HEK293T (cell line): ENCODE results near the gene KRTAP13-2.

Experiments
- CTCF ChIA-PET: fragments of 350-600 bp; formaldehyde crosslinking; extraction: SDS; loops from one replicate; lab custom pipeline; 2021; ENCODE audit warnings: antibody characterized with exemption, inconsistent platforms; lab: Yijun Ruan, JAX
- POLR2A ChIA-PET: fragments of 350-600 bp; formaldehyde crosslinking; extraction: SDS; loops from one replicate; lab custom pipeline; 2020; ENCODE audit warnings: antibody characterized with exemption, inconsistent platforms; lab: Yijun Ruan, JAX
- DNase-seq: peaks from one replicate; pipeline ENCODE4 v3.0.0; 2012; ENCODE audit warnings: mixed read lengths; ENCODE audit errors: extremely low spot score
- ARNT ChIP-seq: fragments of 450-650 bp; IDR thresholded peaks from 2 replicates; pipeline ENCODE4 v1.6.1; 2017; ENCODE audit warnings: mild to moderate bottlenecking
- BHLHE40 ChIP-seq: fragments of 450-650 bp; IDR thresholded peaks from 2 replicates; pipeline ENCODE4 v1.6.1; 2016; ENCODE audit warnings: mild to moderate bottlenecking, moderate library complexity, borderline replicate concordance
- CTBP1 ChIP-seq: fragments of 450-650 bp; IDR thresholded peaks from 2 replicates; pipeline ENCODE4 v1.6.1; 2016; ENCODE audit warnings: borderline replicate concordance
- ELF4 ChIP-seq: fragments of 450-650 bp; IDR thresholded peaks from 2 replicates; pipeline ENCODE4 v1.6.1; 2017; ENCODE audit warnings: antibody characterized with exemption
- FOXA1 ChIP-seq: fragments of 450-650 bp; IDR thresholded peaks from 2 replicates; pipeline ENCODE4 v1.6.1; 2016; ENCODE audit warnings: mild to moderate bottlenecking
- FOXK2 ChIP-seq: fragments of 450-650 bp; IDR thresholded peaks from 2 replicates; pipeline ENCODE4 v1.6.1; 2016; ENCODE audit warnings: mild to moderate bottlenecking
- FOXM1 ChIP-seq: fragments of 450-650 bp; IDR thresholded peaks from 2 replicates; pipeline ENCODE4 v1.6.1; 2017; ENCODE audit warnings: mild to moderate bottlenecking, borderline replicate concordance
- HDGF ChIP-seq: fragments of 450-650 bp; IDR thresholded peaks from 2 replicates; pipeline ENCODE4 v1.6.1; 2017; ENCODE audit warnings: antibody characterized with exemption, borderline replicate concordance
- L3MBTL2 ChIP-seq: fragments of 450-650 bp; conservative IDR thresholded peaks from 2 replicates; pipeline ENCODE4 v1.6.1; 2016; ENCODE audit warnings: mild to moderate bottlenecking
- LEF1 ChIP-seq: fragments of 450-650 bp; IDR thresholded peaks from 2 replicates; pipeline ENCODE4 v1.6.1; 2017; ENCODE audit warnings: mild to moderate bottlenecking, borderline replicate concordance
- NFRKB ChIP-seq: fragments of 450-650 bp; IDR thresholded peaks from 2 replicates; pipeline ENCODE4 v1.6.1; 2016; ENCODE audit warnings: mild to moderate bottlenecking, moderate library complexity
- PKNOX1 ChIP-seq: fragments of 450-650 bp; IDR thresholded peaks from 2 replicates; pipeline ENCODE4 v1.6.1; 2016
- SP1 ChIP-seq: fragments of 450-650 bp; IDR thresholded peaks from 2 replicates; pipeline ENCODE4 v1.6.1; 2017
- SUZ12 ChIP-seq: fragments of 450-650 bp; IDR thresholded peaks from 2 replicates; pipeline ENCODE4 v1.6.1; 2016; ENCODE audit warnings: mild to moderate bottlenecking
- TARDBP ChIP-seq: fragments of 450-650 bp; IDR thresholded peaks from 2 replicates; pipeline ENCODE4 v1.6.1; 2016
- ZNF384 ChIP-seq: fragments of 450-650 bp; IDR thresholded peaks from 2 replicates; pipeline ENCODE4 v1.6.1; 2016

KRTAP13-2 gene

GRCh38 chr21:30372139-30372770, at the start of gene KRTAP13-2:
KRTAP13-2 (minus strand) TSS chr21:30372271; CDS start chr21:30372213, 58 bp downstream.
- TF ChIP-seq BHLHE40 (no peak), CTBP1 (no peak), ARNT (no peak), SUZ12 (no peak), SP1 (no peak)
- DNase-seq = no peak
- POLR2A ChIA-PET = no interaction called here
- CTCF ChIA-PET = no interaction called here

GRCh38 chr21:30415993-30416392, 43.9 kb upstream of the KRTAP13-2 start:
- POLR2A ChIA-PET = no interaction called here
- CTCF ChIA-PET = no interaction called here
- TF ChIP-seq ARNT (no peak), LEF1 (no peak), L3MBTL2 (no peak), HDGF (no peak), FOXK2 (no peak), ZNF384 (no peak), PKNOX1 (no peak), FOXM1 (no peak), SP1 (no peak), NFRKB (no peak)

GRCh38 chr21:30408782-30409494, 36.9 kb upstream of the KRTAP13-2 start:
- CTCF ChIA-PET = interaction anchor here (0.6 to 1.1 kb wide), 8 partner anchors 24 to 668 kb away, joined by 3 to 6 read pairs (median 4); partner anchors contain the start of gene KRTAP23-1
- DNase-seq = peak; percentile 69
- no peak for TF ChIP-seq CTBP1
- TF ChIP-seq ELF4 = no peak
- TF ChIP-seq L3MBTL2 = 0 out of 2 replicates have a peak, but pooled peaks have one; percentile 28
- TF ChIP-seq FOXK2 = peak; percentile 69; the same call in 1 of the 2 replicates
- POLR2A ChIA-PET = no interaction called here

More at GRCh38 chr21:30415993-30416392, 43.9 kb upstream of the KRTAP13-2 start:
- no peak for DNase-seq

GRCh38 chr21:30395731-30396130, 23.7 kb upstream of the KRTAP13-2 start, which contains the start of gene KRTAP13-1:
KRTAP13-1 (plus strand) TSS chr21:30396031; CDS start chr21:30396087, 56 bp downstream.
- POLR2A ChIA-PET = no interaction called here
- no peak for TF ChIP-seq NFRKB
- TF ChIP-seq CTBP1 = no peak
- TF ChIP-seq SP1 = no peak
- TF ChIP-seq HDGF = no peak
- no peak for TF ChIP-seq ARNT
- TF ChIP-seq ZNF384 = no peak
- TF ChIP-seq FOXA1 = no peak
- TF ChIP-seq LEF1 = no peak
- TF ChIP-seq PKNOX1 = no peak
- no peak for DNase-seq
- CTCF ChIA-PET = no interaction called here

- CTCF ChIA-PET = no interaction called here
- POLR2A ChIA-PET = no interaction called here
- no peak for DNase-seq
- TF ChIP-seq ARNT (no peak), FOXK2 (no peak), SP1 (no peak), FOXM1 (no peak), BHLHE40 (no peak), SUZ12 (no peak), FOXA1 (no peak), HDGF (no peak), L3MBTL2 (no peak), TARDBP (no peak), CTBP1 (no peak), LEF1 (no peak), PKNOX1 (no peak), ELF4 (no peak), ZNF384 (no peak), NFRKB (no peak)
Measured at GRCh38 chr21:30391492-30392025, 19.5 kb upstream of the KRTAP13-2 start.

GRCh38 chr21:30382201-30382600, 10.1 kb upstream of the KRTAP13-2 start:
- ChIA-PET POLR2A (no interaction called here), CTCF (no interaction called here)
- TF ChIP-seq FOXM1 (no peak), L3MBTL2 (no peak), HDGF (no peak), BHLHE40 (no peak), FOXA1 (no peak), ARNT (no peak), SP1 (no peak), LEF1 (no peak), TARDBP (no peak), ELF4 (no peak), ZNF384 (no peak), SUZ12 (no peak), PKNOX1 (no peak), CTBP1 (no peak), FOXK2 (no peak), NFRKB (no peak)
- DNase-seq = no peak
